GM21423 (cell line): ENCODE results near the gene CREB5.
"Not testable (repeated sequence)": the region's sequence is repeated elsewhere in the genome, so short reads cannot be mapped to it uniquely, and the experiment has no call there.

Source experiments
- ATAC-seq: cut with Tn5 transposase; IDR thresholded peaks from one replicate; pipeline ENCODE4 v1.9.1; 2021; ENCODE audit warnings: mild to moderate bottlenecking, moderate library complexity; ENCODE audit not compliant: unreplicated experiment

The CREB5 gene, protein sequence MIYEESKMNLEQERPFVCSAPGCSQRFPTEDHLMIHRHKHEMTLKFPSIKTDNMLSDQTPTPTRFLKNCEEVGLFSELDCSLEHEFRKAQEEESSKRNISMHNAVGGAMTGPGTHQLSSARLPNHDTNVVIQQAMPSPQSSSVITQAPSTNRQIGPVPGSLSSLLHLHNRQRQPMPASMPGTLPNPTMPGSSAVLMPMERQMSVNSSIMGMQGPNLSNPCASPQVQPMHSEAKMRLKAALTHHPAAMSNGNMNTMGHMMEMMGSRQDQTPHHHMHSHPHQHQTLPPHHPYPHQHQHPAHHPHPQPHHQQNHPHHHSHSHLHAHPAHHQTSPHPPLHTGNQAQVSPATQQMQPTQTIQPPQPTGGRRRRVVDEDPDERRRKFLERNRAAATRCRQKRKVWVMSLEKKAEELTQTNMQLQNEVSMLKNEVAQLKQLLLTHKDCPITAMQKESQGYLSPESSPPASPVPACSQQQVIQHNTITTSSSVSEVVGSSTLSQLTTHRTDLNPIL

DNA sequence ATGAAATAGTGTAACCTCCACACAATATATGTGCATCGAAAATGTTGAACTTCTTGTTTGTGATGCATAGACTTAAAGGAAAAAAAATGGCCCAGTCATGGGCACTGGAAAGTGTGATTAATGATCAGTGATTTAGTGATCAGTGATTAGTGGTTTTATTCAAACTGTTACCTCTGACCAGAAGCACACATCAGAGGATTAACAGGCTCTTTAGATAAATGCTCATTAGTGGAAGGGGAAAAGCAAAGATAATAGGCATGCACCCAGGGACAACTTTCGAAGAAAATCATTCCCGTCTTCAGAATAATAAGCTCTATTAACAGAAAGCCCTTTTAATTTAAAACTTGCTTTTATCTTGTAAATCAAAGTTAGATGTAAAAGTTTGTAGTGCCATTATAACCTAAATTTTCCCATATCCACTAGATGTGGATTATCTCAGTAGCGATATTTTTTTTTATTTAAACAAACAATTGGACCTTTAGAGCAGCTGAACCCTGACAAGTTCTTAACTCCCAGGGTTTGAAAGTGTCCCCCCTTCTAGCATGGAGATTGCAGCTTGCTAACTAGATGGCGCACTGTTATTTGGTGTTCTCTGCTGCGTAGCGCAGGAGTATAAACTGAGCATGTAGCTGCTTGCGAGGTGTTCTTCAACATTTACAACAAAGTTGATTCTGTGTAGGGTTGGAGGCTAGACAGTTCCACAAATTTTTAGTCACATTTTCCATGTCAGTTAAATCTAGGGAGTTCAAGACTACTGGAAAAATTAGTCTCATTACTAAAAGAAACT lies at the start of gene CREB5:
Gene CREB5, plus strand, starts transcription at position 643 of the 787 bp plus-strand sequence. CDS start 397 bp downstream, outside the sequence.
- no peak for ATAC-seq

DNA sequence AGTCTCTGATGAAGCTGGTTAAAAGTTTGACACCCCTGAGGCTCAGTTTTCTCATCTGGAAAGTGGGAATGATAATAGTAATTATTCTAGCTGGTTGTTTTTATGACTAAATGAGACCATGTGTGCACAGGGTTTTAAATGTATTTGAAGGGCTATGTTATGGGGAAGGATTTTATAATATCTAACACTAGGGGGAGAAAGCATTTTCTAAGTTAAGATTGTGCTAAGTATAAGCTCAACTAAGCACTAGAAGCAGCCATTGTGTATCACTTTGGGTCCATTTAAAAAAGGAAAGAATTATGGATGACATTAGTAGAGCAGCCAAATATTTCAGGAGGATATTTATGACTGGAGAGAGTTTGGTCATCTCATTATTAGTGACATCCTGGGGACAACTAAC lies 49.5 kb upstream of the CREB5 start:
- no peak for ATAC-seq

DNA sequence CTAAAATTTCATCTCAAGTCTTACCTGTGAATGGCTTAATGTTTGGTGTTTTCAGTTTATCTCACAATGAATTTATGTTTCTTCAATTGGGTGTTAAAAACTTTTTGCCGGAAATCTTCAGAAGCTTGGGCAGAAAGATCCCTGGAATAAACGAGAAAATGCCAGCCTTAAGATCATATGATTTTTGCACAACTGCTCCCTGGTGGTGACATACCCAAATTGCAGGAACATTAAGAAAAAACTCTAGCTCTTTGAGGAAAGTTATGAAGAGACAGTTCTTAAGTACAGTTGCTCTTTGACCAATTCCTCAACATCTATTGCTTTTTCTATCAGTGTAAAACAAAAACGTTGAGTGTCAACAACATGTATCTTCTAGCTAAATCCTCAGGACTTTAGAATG lies 48.2 kb upstream of the CREB5 start:
- no peak for ATAC-seq

DNA sequence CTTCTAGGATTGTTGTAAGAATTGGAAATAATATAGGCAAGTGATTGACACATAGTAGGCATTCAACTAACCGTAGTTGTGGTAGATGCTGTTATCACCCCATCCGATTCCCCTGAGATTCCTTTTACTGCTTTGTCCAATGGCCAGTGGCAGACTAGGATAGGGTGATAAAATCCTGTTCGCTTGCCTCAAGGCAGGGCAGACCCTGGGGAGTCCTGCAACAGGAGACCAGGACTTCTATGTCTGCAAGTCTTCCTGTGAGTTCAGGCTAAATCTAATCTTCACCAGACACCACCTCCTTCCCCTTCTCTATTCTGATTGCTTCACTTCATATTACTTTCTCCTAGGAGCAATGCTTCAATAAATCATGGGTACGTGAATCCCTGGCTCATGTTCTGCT lies 42.8 kb upstream of the CREB5 start:
- no peak for ATAC-seq

DNA sequence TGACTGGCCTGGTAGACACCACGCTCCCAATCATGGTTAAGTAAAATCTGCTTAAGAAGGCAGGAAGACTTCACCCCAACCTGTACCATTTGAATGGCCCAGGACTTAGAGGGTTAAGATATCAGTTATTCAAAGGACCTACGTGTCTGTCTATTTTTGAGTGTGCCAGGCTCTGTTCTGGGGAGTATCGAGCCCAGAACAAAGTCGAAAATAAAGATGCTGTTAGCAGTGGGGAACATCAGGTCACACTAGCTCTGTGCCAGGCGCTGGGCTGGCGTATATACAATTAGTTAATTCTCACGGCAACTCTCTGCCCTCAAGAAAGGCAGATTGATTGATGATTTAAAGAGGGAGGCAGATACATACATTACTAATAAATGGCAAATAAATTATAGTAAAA lies 40.5 kb upstream of the CREB5 start:
- no peak for ATAC-seq

DNA sequence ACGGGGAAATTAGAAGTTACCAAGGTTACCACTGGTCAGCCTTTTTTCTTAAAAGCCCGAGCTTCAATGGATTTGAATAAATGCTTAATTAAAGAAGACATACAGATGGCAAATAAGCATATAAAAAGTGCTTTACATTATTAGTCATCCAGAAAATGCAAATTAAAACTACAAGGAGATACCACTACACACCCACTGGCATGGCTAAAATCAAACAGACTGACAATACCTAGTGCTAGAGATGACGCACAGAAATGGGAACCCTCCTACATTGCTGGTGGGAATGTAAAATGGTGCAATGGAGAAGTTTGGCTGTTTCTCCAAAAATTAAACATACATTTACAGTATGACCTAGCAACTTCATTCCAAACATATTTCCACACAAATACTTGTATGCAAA lies 38.3 kb upstream of the CREB5 start:
- ATAC-seq = no peak

DNA sequence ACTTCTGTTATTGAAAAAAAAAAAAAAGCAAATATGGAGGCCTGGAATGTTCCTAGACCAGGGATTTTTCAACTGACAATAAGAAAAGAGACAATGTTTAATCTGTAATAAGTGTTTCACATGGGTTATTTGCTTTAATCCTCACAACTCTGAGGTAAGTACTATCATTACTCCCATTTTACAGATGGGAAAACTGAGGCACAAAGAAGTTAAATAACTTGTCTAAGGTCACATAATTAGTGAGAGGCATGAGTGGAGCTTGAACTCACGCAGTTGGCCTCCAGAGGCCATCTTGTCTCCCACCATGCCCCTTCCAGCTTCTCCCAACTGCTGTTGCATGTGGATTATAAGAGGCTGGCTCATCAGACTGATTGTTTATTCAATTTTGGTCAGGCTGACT lies 36.6 kb upstream of the CREB5 start:
- no peak for ATAC-seq

DNA sequence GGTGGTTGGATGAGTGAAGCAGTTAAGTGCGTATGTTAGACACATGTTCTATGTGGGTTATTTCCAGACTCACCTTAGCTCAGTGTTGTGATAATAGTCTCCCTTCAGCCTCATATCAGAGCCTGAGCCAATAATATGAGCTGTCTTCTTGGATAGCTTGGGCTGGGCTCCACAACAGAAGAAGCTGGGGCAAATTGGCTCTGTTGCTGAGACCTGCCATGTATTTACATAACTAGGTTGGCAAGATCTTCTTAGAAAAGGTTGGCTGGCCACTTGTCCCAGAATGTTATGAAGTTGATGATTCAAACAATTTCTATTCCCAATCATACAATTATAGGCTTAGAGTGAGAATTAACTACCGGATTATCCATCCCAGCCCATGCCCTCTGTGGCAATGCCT lies 35.7 kb upstream of the CREB5 start:
- ATAC-seq = no peak

DNA sequence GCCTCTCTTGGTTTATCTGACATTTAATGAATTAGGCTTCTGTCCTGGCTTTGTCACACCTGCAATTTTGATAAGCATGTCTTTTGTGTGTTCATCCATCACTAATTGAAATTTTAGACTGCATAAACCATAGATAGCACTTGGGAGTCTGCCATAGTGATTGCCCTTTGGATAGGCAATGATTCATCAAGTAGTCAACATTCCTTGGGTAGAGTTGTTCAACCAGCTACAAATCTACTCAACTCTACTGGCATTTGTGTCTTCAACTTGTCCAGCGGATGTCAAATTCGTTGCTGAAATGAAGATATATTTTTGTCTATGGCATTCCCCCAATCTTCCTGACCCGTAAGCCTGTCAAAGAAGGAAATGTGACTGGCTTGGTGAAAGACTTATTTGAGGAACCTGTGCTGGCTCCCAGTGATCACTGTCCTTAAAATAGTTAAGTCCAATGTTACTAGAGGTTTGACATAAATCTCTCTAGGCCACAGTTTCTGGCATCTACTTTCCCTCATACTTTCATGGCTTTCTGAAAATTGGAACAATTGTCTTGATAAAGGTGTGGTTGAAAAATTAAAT lies 33.7 kb upstream of the CREB5 start:
- no peak for ATAC-seq

DNA sequence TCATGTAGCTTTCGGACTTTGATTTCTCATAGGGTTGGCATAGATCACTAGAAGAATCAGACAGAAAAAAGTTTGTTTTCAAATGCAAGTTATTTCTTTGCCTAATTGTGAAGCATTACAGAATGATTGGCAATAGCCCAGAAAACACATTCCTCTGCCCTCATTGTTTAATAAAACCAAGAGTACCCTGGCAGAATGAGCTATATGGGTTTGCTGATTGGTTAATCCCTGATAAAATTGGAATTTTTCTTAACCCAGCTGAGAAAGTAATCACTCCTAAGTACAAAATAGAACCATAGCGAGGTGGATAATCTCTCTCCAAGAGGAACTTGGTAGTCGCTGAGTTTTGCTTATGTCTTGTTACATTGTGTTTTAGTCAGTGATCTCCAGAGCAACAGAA lies 30.9 kb upstream of the CREB5 start:
- no peak for ATAC-seq

DNA sequence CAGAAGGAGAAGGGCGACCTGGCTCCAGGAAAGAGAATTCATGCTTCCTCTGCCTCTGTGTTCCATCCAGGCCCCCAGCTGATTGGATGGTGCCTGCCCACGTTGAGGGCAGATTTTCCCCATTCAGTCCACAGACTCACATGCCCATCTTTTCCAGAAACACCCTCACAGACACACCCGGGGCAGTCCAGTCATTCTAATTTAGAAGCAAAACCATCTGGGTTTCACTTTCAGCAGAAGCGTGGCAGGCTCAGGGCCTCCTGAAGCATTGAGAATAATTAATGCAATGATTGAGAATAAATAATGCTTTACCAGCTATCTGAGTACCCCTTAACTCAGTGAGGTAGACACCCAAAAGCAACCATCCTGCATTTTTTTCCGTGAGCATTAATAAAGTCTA lies 30.2 kb upstream of the CREB5 start:
- no peak for ATAC-seq

DNA sequence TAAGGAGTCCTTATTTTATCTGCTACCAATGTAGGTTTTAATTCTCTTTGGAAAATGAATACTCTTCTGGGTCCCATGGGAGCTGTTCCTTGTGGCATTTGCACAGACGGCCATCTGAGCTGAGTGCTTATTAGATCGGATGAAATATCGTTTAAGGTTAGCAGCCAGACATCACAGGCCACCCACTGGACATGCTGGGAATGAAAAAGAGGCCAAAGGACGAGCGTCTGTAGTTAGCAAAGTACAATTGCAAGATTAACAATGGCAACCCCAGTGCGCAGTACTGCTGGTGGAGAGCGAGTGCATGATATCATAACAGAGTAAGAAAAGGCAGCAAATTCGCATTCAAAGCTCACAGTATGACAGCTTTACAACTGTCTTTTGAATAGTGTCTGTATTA lies 28.3 kb upstream of the CREB5 start:
- no peak for ATAC-seq

DNA sequence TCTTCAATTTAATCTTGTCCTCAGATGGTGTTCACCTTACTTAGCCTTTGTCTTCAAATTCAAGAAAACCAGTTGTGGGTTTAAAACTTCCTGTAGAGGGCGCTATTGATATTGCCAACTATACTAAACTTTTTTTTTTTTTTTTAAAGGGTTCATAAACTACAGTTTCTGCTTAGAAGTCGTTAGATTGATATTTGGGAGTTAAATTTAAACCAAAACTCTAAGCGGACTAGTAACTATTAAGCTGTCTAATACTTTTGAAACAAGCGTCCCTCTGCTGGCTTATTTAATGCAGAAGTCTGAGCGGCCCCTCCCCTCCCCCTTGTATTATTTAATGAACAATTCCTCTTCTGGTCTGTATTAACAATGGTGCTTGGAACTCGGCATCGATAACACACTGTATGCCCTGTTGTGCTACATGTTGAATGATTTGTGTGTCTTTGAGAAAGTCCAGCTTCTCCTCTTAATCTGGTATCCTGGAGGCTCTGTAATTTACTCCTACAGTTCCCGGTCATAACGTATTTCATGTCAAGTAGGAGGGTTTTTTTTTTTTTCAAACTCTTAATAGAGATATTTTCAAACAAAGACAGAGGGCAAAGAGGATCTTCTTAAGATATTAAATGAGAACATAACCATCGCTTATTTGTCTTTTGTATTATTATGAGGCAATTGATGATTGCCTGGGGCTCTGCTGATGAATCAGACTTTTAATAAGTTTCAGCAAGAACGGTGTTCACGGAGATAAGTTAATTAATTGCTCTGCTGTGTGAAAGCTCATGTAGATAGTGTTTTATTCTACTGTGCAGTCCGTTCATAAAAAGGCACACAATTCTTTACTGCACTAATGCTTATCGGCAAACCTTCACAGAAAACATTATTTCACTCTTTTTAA lies 22.6 kb upstream of the CREB5 start:
- ATAC-seq = no peak

DNA sequence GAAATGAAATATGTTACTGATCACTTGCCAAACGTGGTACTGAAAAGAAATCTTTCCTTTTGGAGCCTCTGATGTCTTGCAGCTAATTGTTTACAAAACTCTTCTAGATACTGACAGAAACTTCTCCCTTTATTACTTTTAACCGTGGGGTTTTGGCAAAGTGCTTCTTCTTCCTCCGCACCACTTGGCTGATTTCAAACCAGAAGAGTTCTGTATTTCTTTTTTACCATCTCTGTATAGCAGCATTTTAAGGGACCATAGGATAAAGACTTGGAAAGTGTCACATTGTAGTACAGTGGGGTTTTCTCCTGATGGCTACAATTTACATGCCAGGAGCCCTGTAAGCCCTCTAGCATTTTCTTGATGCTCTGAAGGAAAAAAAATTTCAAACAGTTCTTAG lies 21.9 kb upstream of the CREB5 start:
- ATAC-seq = no peak

DNA sequence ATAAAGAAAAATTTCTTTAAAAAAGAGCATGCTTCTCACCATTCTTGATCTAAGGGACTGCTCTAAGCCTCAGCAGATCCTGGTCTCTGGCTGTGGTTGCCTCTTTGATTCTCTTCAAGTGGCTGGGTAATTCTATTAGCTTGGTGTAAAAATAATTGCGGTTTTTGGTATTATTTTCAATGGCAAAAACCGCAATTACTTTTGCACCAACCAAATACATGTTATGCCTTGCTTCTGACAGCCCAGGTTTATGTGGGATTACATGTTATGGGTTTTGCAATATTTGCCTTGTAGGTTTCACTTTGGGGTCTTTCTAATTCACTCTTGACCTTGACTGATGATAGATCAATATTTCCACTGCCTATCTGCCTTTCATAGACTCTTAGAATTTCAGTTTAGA lies 20.0 kb upstream of the CREB5 start:
- ATAC-seq = no peak

DNA sequence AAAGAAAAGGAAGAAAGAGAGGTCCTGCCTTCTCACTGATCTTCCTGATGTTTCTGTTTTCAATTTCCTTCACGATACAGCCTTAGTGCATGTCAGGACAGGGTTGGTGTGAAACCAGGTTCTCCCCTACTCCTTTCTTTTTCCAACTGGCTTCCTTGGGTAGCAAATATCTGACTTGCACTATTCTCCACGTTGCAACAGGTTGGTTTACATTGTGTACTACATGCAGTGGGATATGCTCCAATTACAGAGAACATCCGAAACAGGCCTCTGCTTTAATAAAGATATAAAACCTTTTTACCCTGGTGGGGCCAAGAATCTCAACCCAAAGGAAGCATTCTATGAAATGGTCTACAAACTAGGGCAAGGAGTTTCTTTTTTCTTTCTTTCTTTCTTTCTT lies 16.9 kb upstream of the CREB5 start:
- no peak for ATAC-seq

DNA sequence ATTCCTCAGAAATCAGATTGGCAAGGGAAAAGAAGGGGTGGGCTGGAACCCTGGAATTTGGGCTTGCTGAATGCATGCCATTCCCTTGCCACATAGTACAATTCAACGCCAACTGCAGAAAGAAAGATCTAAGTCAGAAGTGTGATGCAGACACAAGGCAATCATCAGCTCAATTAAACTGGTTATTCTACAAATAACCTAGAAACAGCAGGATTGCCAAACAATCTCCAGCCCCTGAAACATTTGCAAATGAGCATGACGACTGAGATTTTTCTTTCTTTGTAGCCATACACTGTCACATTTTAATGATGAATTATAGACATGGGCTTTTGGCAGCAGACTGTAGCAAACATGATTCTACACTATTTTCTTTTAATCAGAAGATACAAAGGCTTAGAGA lies 16.5 kb upstream of the CREB5 start:
- ATAC-seq = no peak

DNA sequence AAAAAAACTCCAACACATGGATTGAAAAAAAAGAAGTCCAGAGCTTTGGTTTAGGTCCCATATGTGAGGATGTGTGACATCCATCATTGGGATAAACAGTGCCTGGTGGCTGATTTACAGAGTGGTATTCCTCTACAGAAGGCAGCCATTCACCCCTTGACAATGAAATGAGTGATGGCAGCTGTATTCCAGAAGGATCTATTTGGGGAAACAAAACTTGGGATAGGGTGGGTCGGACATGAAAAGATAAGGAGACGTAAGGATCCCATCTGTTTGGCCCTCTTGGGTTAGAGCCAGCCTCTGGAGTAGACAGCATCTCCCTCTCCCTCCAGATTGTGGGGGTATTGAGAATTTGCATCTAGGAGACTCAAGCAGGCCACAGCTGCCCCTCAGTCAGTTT lies 15.2 kb upstream of the CREB5 start:
- ATAC-seq = no peak

DNA sequence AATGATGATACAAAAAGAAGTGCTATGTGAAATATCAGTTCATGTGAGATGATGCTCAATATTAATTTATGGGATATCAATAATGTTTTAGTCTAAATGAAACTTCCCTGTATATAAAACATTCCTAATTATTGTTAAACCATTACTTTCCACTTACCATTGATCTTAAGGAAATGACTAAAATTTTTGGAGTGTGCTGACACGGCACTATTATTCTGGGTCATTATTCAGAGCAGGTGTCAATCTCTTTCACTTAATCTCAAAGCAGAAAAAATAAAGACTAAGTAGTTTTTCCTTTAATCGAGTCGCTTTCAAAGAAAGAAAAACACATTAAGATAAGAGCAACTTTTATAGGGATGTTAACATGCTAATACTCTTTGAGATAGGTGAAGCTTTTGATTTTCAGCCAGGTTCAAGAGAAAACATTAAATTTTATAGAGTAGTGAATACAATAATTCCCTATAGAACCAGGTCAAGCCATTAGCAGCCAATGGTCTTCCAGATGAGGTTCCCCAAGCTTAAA lies 11.4 kb upstream of the CREB5 start:
- ATAC-seq = no peak

DNA sequence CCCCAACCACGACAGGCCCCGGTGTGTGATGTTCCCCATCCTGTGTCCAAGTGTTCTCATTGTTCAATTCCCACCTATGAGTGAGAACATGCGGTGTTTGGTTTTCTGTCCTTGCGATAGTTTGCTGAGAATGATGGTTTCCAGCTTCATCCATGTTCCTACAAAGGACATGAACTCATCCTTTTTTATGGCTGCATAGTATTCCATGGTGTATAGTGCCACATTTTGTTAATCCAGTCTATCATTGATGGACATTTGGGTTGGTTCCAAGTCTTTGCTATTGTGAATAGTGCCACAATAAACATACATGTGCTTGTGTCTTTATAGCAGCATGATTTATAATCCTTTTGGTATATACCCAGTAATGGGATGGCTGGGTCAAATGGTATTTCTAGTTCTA lies 10.8 kb upstream of the CREB5 start:
- not testable (repeated sequence) for ATAC-seq

DNA sequence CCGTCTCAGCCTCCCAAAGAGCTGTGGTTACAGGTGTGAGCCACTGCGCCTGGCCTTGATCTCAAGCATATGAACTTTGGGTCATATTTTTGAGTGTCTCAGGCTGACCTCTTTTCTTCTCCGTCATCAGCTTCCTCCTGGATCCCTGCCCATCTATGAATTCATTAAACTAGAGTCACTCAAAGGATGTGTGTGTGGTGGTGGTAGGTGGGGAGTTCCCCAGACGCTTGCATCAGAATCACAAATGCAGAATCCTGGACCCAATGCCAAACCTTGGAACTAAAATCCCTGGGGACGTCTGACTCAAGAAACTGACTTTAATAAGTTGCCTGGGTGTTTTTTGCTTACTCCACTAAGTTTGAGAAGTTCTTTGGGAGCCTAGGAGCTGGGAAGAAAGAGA lies 6.7 kb upstream of the CREB5 start:
- ATAC-seq = no peak
